HCT116 (cell line): ENCODE measurements around the gene LGI2. TPM values are rescaled to one million over a fixed set of nuclear protein-coding genes. Genes with fewer than 3 reads are reported as not detected.

ENCODE experiments used
- ATAC-seq: fragments of 200-7000 bp; cut with Tn5 transposase; 2 replicates; pipeline ENCODE4 v1.9.1; 2020; ENCODE audit warnings: mild to moderate bottlenecking, moderate library complexity
- BruUV-seq: library from RNA; stranded (reverse); fragments of 400-500 nt; replicated peaks from 2 replicates; lab custom pipeline; 2021; lab: Mats Ljungman, UMichigan
- CTCF ChIA-PET: fragments of 300-600 bp; sonication (Branson Sonifier 250); formaldehyde crosslinking; loops from one replicate; lab custom pipeline; 2021; ENCODE audit warnings: antibody characterized with exemption; lab: Charles Lee
- POLR2A ChIA-PET: fragments of 300-600, 350-600 bp; sonication (Branson Sonifier 250); formaldehyde crosslinking; loops from one replicate; lab custom pipeline; 2021; ENCODE audit warnings: antibody characterized with exemption; lab: Charles Lee
- RAD21 ChIA-PET, 2 experiments: fragments of 300-600 bp; sonication (Branson Sonifier 250); formaldehyde crosslinking; loops; one replicate each; lab custom pipeline; 2023; ENCODE audit warnings: low total read pairs in 2 of 2; ENCODE audit not compliant: uncharacterized antibody in 2 of 2, unreplicated experiment in 2 of 2, low non-redundant PET in 1 of 2; lab: Charles Lee
- DNase-seq: peaks from one replicate; pipeline ENCODE4 v3.0.0-alpha.2; 2010; ENCODE audit warnings: low read depth, low spot score
- H2AFZ ChIP-seq: fragments of 200-600 bp; shearing (Covaris generic), sonication (generic); 2 replicates; pipeline ENCODE4 v1.6.1; 2017; ENCODE audit warnings: low read depth, mixed run types, mixed read lengths, antibody characterized with exemption, low read length; ENCODE audit not compliant: poor library complexity, severe bottlenecking
- H3K27ac ChIP-seq: 2 replicates; pipeline ENCODE4 v1.5.1; 2012; ENCODE audit warnings: low read depth, low read length
- H3K27me3 ChIP-seq: fragments of 200-600 bp; sonication (generic); 2 replicates; pipeline ENCODE4 v1.6.1; 2016; ENCODE audit warnings: mixed run types, low read length, mixed read lengths; ENCODE audit not compliant: insufficient read depth
- H3K36me3 ChIP-seq, 2 experiments: fragments of 200-500 bp in 1 of 2; fragments of 200-600 bp in 1 of 2; sonication (Bioruptor generic) in 1 of 2; sonication (generic) in 1 of 2; 2 replicates each; pipeline versions ENCODE4 v1.5.1 to v1.6.1; 2014 to 2016; ENCODE audit warnings: low read length in 2 of 2, inconsistent platforms in 1 of 2, mixed read lengths in 1 of 2, mixed run types in 1 of 2; ENCODE audit not compliant: insufficient read depth in 2 of 2, control insufficient read depth in 1 of 2
- H3K4me1 ChIP-seq, 2 experiments: fragments of 200-600 bp in 1 of 2; sonication (generic) in 1 of 2; 2 replicates each; pipeline versions ENCODE4 v1.5.1 to v1.6.1; 2012 to 2017; ENCODE audit warnings: low read length in 2 of 2, inconsistent platforms in 1 of 2, mild to moderate bottlenecking in 1 of 2, mixed read lengths in 1 of 2, mixed run types in 1 of 2, moderate library complexity in 1 of 2; ENCODE audit not compliant: insufficient read depth in 2 of 2, control insufficient read depth in 1 of 2
- H3K4me2 ChIP-seq: fragments of 200-600 bp; sonication (generic); 2 replicates; pipeline ENCODE4 v1.6.1; 2017; ENCODE audit warnings: mixed run types, low read length, mixed read lengths
- H3K4me3 ChIP-seq, 2 experiments: fragments of 200-600 bp in 1 of 2; sonication (generic) in 1 of 2; replicated peaks in 1 of 2; 2 replicates each; pipeline ENCODE4 v1.5.1; 2011 to 2016; ENCODE audit warnings: low read length in 2 of 2, control low read depth in 1 of 2, low read depth in 1 of 2, mild to moderate bottlenecking in 1 of 2, mixed read lengths in 1 of 2, mixed run types in 1 of 2
- H3K79me2 ChIP-seq: fragments of 200-600 bp; sonication (generic); 2 replicates; pipeline ENCODE4 v1.6.1; 2017; ENCODE audit warnings: mild to moderate bottlenecking, mixed run types, low read length, moderate library complexity, mixed read lengths; ENCODE audit not compliant: insufficient read depth
- H3K9ac ChIP-seq: fragments of 200-600 bp; sonication (generic); 2 replicates; pipeline ENCODE4 v1.6.1; 2016; ENCODE audit warnings: low read length, mixed read lengths
- H3K9me2 ChIP-seq: fragments of 200-600 bp; sonication (generic), shearing (Covaris generic); 2 replicates; pipeline ENCODE4 v1.6.1; 2017; ENCODE audit warnings: mixed run types, mild to moderate bottlenecking, moderate library complexity; ENCODE audit not compliant: insufficient read depth
- H3K9me3 ChIP-seq, 2 experiments: fragments of 200-500 bp in 1 of 2; fragments of 200-600 bp in 1 of 2; sonication (Bioruptor generic) in 1 of 2; sonication (generic) in 1 of 2; 2 replicates each; pipeline ENCODE4 v1.6.1; 2014 to 2017; ENCODE audit warnings: low read length in 2 of 2, mixed read lengths in 2 of 2, inconsistent platforms in 1 of 2, low read depth in 1 of 2, mild to moderate bottlenecking in 1 of 2, mixed run types in 1 of 2, moderate library complexity in 1 of 2; ENCODE audit not compliant: control insufficient read depth in 1 of 2, insufficient read depth in 1 of 2
- H4K20me1 ChIP-seq: fragments of 200-600 bp; sonication (generic), shearing (Covaris generic); 2 replicates; pipeline ENCODE4 v1.6.1; 2017; ENCODE audit warnings: mixed run types, mild to moderate bottlenecking, moderate library complexity; ENCODE audit not compliant: insufficient read depth
- CBX3 ChIP-seq: IDR thresholded peaks from 2 replicates; pipeline ENCODE4 v1.6.1; 2012; ENCODE audit warnings: low read depth
- CEBPB ChIP-seq: IDR thresholded peaks from 2 replicates; pipeline ENCODE4 v1.6.1; 2012; ENCODE audit warnings: low read depth
- CTCF ChIP-seq, 3 experiments: fragments of 200-600 bp in 1 of 3; sonication (generic) in 1 of 3; IDR thresholded peaks in 2 of 3; conservative IDR thresholded peaks in 1 of 3; 2 replicates each; pipeline ENCODE4 v1.5.1; 2012 to 2017; ENCODE audit warnings: low read depth in 2 of 3, low read length in 2 of 3, antibody characterized with exemption in 1 of 3, borderline replicate concordance in 1 of 3, control low read depth in 1 of 3, mild to moderate bottlenecking in 1 of 3, mixed read lengths in 1 of 3, mixed run types in 1 of 3, moderate library complexity in 1 of 3; ENCODE audit not compliant: insufficient read depth in 1 of 3
- ELF1 ChIP-seq: IDR thresholded peaks from 2 replicates; pipeline ENCODE4 v1.6.1; 2012; ENCODE audit warnings: low read depth, borderline replicate concordance
- EZH2 ChIP-seq: fragments of 200-600 bp; sonication (generic); IDR thresholded peaks from 2 replicates; pipeline ENCODE4 v1.6.1; 2017; ENCODE audit warnings: antibody characterized with exemption, mixed run types
- FOSL1 ChIP-seq: IDR thresholded peaks from 2 replicates; pipeline ENCODE4 v1.6.1; 2012; ENCODE audit warnings: low read depth
- JUND ChIP-seq: IDR thresholded peaks from 2 replicates; pipeline ENCODE4 v1.6.1; 2012
- POLR2A ChIP-seq: IDR thresholded peaks from 2 replicates; pipeline ENCODE4 v1.7.0; 2011; ENCODE audit warnings: borderline replicate concordance; ENCODE audit not compliant: insufficient read depth, insufficient read length; ENCODE audit errors: extremely low read depth
- POLR2AphosphoS5 ChIP-seq: IDR thresholded peaks from 2 replicates; pipeline ENCODE4 v1.6.1; 2011; ENCODE audit warnings: mild to moderate bottlenecking, low read depth, low read length, moderate library complexity
- RAD21 ChIP-seq: IDR thresholded peaks from 2 replicates; pipeline ENCODE4 v1.6.1; 2012; ENCODE audit warnings: low read depth, mild to moderate bottlenecking
- REST ChIP-seq: IDR thresholded peaks from 2 replicates; pipeline ENCODE4 v1.6.1; 2012; ENCODE audit warnings: low read depth
- SIN3A ChIP-seq: IDR thresholded peaks from 2 replicates; pipeline ENCODE4 v1.6.1; 2012; ENCODE audit warnings: low read depth
- SRF ChIP-seq: IDR thresholded peaks from 2 replicates; pipeline ENCODE4 v1.6.1; 2012; ENCODE audit warnings: low read depth
- TCF7L2 ChIP-seq: IDR thresholded peaks from 2 replicates; pipeline ENCODE4 v1.7.0; 2011; ENCODE audit warnings: borderline replicate concordance, inconsistent platforms; ENCODE audit not compliant: insufficient read depth, insufficient read length; ENCODE audit errors: extremely low read depth
- YY1 ChIP-seq: IDR thresholded peaks from 2 replicates; pipeline ENCODE4 v1.6.1; 2011; ENCODE audit warnings: low read length, low read depth, moderate library complexity, mild to moderate bottlenecking; ENCODE audit not compliant: insufficient replicate concordance; ENCODE audit errors: extremely low read depth
- ZFX ChIP-seq: fragments of 450-650 bp; IDR thresholded peaks from 2 replicates; pipeline ENCODE4 v1.6.1; 2017
- ZNF274 ChIP-seq: fragments of 200-500 bp; sonication (Bioruptor generic); IDR thresholded peaks from 2 replicates; pipeline ENCODE4 v1.6.1; 2014; ENCODE audit warnings: mild to moderate bottlenecking, low read depth, low read length, inconsistent platforms
- intact Hi-C: fragments of 100-400 bp; cut with micrococcal nuclease; formaldehyde crosslinking; loops from 2 replicates; pipeline ENCODE4 v1.10.0; 2022
- total RNA-seq: library from RNA; stranded (reverse); gene quantifications from one replicate; pipeline ENCODE4 v1.2.1, GENCODE V29; 2021; ENCODE audit not compliant: unreplicated experiment
- TF ChIP-seq, protein P1 (sequence below): IDR thresholded peaks from 2 replicates; pipeline ENCODE4 v1.6.1; 2012
- TF ChIP-seq, protein P2 (sequence below): IDR thresholded peaks from 2 replicates; pipeline ENCODE4 v1.6.1; 2012
- TF ChIP-seq, protein P3 (sequence below): IDR thresholded peaks from 2 replicates; pipeline ENCODE4 v1.6.1; 2011; ENCODE audit warnings: mild to moderate bottlenecking, low read length, moderate library complexity; ENCODE audit not compliant: insufficient replicate concordance; ENCODE audit errors: extremely low read depth

Gene LGI2
- total RNA-seq, 1 experiment from 2014 or later = not detected

GRCh38 chr4:24973747-24974601 lies 56.8 kb downstream of the LGI2 start:
- no peaks in the 10 kb centered on the region for H3K4me1 ChIP-seq
- intact Hi-C loops = no loop called here
- no peak overlapping the region for H3K4me3 ChIP-seq
- no peak overlapping the region for H3K27ac ChIP-seq
- DNase-seq = no peak
- no peak overlapping the region for H3K9ac ChIP-seq
- no peak for ATAC-seq
- no peaks in the 10 kb centered on the region for H3K9me3 ChIP-seq
- no peaks in the 10 kb centered on the region for H3K36me3 ChIP-seq
- no TSS peak for BruUV-seq
- no peaks in the 10 kb centered on the region for H3K27me3 ChIP-seq
- TF ChIP-seq RAD21 (no peak), ZFX (no peak), TCF7L2 (no peak), CEBPB (no peak), ELF1 (no peak), SIN3A (no peak), SRF (no peak), POLR2A (no peak), ZNF274 (no peak), FOSL1 (no peak), REST (no peak), YY1 (no peak), JUND (no peak), POLR2AphosphoS5 (no peak), CTCF (IDR thresholded peaks at IDR 0.05 in 2 of 3, conservative IDR thresholded peaks at IDR 0.05 in 1 of 3; ENCODE audit: borderline replicate concordance in 1 of 3, insufficient read depth in 1 of 3, low read depth in 2 of 3, low read length in 2 of 3) (no peak), EZH2 (no peak), CBX3 (no peak)
- TF ChIP-seq, protein P1, sequence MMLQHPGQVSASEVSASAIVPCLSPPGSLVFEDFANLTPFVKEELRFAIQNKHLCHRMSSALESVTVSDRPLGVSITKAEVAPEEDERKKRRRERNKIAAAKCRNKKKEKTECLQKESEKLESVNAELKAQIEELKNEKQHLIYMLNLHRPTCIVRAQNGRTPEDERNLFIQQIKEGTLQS = no peak
- TF ChIP-seq, protein P2, sequence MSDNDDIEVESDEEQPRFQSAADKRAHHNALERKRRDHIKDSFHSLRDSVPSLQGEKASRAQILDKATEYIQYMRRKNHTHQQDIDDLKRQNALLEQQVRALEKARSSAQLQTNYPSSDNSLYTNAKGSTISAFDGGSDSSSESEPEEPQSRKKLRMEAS = no peak
- TF ChIP-seq, protein P3, sequence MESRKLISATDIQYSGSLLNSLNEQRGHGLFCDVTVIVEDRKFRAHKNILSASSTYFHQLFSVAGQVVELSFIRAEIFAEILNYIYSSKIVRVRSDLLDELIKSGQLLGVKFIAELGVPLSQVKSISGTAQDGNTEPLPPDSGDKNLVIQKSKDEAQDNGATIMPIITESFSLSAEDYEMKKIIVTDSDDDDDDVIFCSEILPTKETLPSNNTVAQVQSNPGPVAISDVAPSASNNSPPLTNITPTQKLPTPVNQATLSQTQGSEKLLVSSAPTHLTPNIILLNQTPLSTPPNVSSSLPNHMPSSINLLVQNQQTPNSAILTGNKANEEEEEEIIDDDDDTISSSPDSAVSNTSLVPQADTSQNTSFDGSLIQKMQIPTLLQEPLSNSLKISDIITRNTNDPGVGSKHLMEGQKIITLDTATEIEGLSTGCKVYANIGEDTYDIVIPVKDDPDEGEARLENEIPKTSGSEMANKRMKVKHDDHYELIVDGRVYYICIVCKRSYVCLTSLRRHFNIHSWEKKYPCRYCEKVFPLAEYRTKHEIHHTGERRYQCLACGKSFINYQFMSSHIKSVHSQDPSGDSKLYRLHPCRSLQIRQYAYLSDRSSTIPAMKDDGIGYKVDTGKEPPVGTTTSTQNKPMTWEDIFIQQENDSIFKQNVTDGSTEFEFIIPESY = no peak
- CTCF ChIA-PET = no interaction called here
- H3K9me2 ChIP-seq = no peaks in the 10 kb centered on the region
- no peaks in the 10 kb centered on the region for H4K20me1 ChIP-seq
- no peak overlapping the region for H3K4me2 ChIP-seq
- no peak overlapping the region for H2AFZ ChIP-seq
- H3K79me2 ChIP-seq = no peaks in the 10 kb centered on the region
- POLR2A ChIA-PET = no interaction called here
- RAD21 ChIA-PET = no interaction called here
